Subcutaneous adipose tissue (tissue), 4 donors: ENCODE data around the gene STK32B. TPM values are rescaled to one million over a fixed set of nuclear protein-coding genes. Genes with fewer than 3 reads are reported as not detected.

Source experiments
- total RNA-seq, 4 donors: library from RNA; depleted of rRNA; stranded (reverse); fragments of >200 nt; gene quantifications; one replicate each; pipeline ENCODE4 v1.1.0, GENCODE V29; 2016
- TF ChIP-seq, protein P1 (sequence below): fragments of 450-650 bp; IDR thresholded peaks from one replicate; pipeline ENCODE4 v1.5.1; 2016; ENCODE audit warnings: low read depth, mild to moderate bottlenecking, control low read depth, antibody characterized with exemption, moderate library complexity

STK32B gene
- total RNA-seq, 4 donors from 2014 or later = 1.3 to 3.2 (median 2.3) TPM

DNA sequence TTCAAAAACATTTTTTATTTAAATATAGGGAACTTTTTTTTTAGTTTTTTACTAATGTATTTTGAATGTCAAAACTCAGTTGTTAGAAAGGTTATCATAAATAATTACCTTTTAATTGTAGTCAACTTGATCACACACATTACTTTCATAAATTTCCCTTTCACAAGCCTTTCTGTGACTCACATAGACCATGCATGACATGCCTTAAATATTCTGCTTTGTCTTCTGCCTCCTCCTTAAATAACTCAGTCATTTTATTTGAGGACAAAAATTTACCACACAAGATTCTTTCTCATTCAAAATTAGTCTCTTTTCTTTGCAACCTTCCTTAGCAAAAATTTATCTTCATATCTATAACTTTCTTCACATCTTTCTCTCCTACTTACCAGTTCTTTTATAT lies 437.1 kb downstream of the STK32B start:
- TF ChIP-seq, protein P1, sequence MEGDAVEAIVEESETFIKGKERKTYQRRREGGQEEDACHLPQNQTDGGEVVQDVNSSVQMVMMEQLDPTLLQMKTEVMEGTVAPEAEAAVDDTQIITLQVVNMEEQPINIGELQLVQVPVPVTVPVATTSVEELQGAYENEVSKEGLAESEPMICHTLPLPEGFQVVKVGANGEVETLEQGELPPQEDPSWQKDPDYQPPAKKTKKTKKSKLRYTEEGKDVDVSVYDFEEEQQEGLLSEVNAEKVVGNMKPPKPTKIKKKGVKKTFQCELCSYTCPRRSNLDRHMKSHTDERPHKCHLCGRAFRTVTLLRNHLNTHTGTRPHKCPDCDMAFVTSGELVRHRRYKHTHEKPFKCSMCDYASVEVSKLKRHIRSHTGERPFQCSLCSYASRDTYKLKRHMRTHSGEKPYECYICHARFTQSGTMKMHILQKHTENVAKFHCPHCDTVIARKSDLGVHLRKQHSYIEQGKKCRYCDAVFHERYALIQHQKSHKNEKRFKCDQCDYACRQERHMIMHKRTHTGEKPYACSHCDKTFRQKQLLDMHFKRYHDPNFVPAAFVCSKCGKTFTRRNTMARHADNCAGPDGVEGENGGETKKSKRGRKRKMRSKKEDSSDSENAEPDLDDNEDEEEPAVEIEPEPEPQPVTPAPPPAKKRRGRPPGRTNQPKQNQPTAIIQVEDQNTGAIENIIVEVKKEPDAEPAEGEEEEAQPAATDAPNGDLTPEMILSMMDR = no peak

DNA sequence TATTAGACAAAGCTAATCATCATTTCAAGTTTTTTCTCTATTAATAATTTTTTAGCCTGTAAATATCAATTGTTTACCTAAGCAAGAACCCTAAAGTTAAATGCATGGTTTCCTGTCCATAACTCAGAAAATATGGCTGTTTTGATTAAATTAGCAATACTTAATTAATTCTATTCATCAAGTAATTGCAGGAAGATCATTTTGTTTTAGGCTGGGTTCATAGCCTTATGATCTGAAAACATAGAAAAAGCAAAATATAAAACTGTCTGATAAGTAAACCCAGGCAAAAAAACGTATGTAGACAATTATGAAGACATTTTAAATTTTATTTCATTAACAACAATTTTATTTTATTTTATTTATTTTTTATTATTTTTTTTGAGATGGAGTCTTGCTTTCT lies 438.0 kb downstream of the STK32B start:
- TF ChIP-seq, protein P1 = no peak

DNA sequence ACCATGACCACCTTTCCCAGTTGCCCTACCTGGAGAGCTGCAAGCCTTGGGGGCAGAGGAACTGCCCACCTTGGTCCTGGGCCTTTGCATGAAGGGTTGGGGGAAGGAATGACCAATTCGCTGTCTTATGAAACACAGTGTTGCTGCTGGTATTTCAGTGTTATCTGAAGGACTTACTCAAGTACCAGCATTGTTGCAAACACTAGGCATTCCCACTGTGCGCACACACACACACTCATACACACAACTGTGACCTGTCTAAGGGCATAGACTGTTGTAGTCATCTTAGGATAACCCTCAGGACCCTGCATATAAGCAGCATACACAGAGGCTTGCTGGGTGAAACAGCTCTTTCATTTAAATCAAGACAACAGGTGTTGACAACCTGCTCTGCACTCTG lies 446.2 kb downstream of the STK32B start:
- TF ChIP-seq, protein P1 = no peak

DNA sequence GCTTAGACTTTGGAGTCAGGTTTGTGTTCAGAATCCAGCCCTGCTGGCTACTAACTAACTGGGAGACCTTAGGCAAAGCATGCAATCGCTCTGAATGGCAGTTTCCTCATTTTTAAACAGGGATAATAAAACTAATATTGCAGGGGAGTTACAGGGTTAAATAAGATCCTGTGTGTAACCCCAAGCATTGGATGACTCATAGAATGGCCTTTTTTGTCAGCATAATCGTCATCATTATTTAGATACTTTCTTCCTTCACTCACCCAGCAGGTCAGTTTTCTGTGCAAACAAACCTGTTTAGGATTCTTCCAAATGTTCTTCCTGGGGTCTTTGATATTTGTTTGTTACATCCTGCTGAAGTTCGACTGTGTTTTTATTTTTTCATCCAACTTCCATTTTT lies 448.9 kb downstream of the STK32B start:
- TF ChIP-seq, protein P1 = no peak

DNA sequence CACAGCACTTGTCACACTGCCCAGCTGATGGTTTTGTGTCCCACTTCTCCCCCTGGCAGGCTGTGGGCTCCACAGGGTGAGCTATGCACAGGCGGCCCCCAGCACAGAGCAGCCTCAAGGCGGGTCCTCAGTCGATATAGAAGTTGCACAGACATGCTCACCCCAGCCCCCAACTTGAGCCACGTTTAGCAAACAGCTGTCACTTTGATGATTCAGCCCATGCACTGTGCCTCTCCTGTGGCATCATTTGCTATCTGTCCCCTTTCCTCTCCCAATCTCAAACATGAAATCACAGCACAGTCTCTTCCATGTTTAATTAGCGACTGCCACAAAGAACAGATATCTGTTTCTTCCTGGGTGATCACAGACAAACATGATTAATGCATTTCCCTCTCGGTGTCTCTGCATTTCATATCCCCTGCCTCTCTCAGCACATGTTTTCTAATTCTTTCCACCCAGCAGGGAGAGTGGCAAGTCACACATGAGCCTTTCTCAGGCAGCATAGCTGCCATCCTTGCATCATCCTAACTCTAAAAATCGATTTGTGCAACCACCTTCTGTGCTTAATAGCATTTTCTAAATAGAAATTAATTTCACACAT lies 452.2 kb downstream of the STK32B start:
- TF ChIP-seq, protein P1 = no peak

DNA sequence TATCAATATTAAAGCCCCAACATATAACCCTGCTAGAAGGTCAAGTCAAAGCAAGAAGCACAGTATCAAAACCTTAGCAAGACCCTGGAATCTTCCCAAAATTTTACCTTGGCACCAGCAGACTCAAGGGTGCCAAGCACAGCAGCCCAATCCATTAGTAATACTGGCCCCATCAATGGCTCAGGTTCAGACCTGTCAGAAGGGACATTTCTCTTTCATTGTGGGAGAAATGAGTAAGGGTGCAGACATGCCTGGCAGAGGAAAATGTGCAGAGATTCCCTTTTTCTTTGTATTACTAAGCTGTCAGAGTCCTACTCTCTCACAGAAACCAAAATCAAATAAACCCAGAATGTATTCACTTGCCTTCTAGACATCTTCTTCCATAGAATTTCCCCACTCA lies 453.2 kb downstream of the STK32B start:
- TF ChIP-seq, protein P1 = no peak

DNA sequence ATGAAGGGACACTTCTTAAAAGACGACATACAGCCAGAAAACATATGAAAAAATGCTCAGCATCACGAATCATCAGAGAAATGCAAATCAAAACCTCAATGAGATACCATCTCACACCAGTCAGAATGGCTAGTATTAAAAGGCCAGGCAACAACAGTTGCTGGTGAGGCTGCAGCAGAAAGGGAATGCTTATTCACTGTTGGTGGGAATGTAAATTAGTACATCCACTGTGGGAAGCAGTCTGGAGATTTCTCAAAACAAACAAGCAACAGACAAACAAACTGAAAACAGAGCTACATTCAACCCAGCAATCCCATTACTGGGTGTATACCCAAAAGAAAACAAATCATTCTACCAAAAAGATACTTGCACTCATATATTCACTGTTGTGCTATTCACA lies 459.2 kb downstream of the STK32B start:
- TF ChIP-seq, protein P1 = no peak
